22Rv1 (cell line): ENCODE measurements around the gene HPS5.

Source experiments
- ZFX ChIP-seq: fragments of 450-650 bp; IDR thresholded peaks from 2 replicates; pipeline ENCODE4 v1.6.1; 2017; ENCODE audit warnings: antibody characterized with exemption, borderline replicate concordance
- TF ChIP-seq, protein P1 (sequence below): fragments of 450-650 bp; IDR thresholded peaks from 2 replicates; pipeline ENCODE4 v1.5.1; 2017; ENCODE audit warnings: mild to moderate bottlenecking

- TF ChIP-seq, protein P1, sequence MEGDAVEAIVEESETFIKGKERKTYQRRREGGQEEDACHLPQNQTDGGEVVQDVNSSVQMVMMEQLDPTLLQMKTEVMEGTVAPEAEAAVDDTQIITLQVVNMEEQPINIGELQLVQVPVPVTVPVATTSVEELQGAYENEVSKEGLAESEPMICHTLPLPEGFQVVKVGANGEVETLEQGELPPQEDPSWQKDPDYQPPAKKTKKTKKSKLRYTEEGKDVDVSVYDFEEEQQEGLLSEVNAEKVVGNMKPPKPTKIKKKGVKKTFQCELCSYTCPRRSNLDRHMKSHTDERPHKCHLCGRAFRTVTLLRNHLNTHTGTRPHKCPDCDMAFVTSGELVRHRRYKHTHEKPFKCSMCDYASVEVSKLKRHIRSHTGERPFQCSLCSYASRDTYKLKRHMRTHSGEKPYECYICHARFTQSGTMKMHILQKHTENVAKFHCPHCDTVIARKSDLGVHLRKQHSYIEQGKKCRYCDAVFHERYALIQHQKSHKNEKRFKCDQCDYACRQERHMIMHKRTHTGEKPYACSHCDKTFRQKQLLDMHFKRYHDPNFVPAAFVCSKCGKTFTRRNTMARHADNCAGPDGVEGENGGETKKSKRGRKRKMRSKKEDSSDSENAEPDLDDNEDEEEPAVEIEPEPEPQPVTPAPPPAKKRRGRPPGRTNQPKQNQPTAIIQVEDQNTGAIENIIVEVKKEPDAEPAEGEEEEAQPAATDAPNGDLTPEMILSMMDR = no peak
- no peak for TF ChIP-seq ZFX
Observed at GRCh38 chr11:18364495-18365073, 42.6 kb upstream of the HPS5 start.
